ENCODE data around the gene TRAF2. TPM values are rescaled to one million over a fixed set of nuclear protein-coding genes. Genes with fewer than 3 reads are reported as not detected.

TRAF2 gene
- total and polyA plus RNA-seq, 4 donors = 4.7 to 14.9 (median 6.8) TPM

- DNase-seq (ENCODE audit: low spot score) = peak; percentile 57
- peaks cover 10 to 42% (median 29%) of the 10 kb centered on the region in 4 donors for H3K4me1 ChIP-seq (ENCODE audit: control insufficient read depth in 4 of 4, insufficient read depth in 4 of 4, low read length in 3 of 4)
- no peaks in the 10 kb centered on the region for H3K27me3 ChIP-seq (ENCODE audit: control insufficient read depth in 4 of 4, insufficient read depth in 4 of 4, low read length in 3 of 4)
- H3K27ac ChIP-seq (ENCODE audit: low read depth in 1 of 2, low read length in 2 of 2) = peak overlapping the region; percentile 86 to 95
- H3K9me3 ChIP-seq (ENCODE audit: control insufficient read depth in 4 of 4, low read length in 3 of 4) = no peaks in the 10 kb centered on the region
- WGBS = 28% methylated on average over 15 of the region's 15 CpGs
- H3K4me3 ChIP-seq (ENCODE audit: low read depth in 1 of 3, low read length in 3 of 3) = peak overlapping the region in 2 of 3 donors; percentile 62 to 78
- TF ChIP-seq FOXA2 (IDR thresholded peaks at IDR 0.05) = no peak
- TF ChIP-seq ZBTB33 (IDR thresholded peaks at IDR 0.05) = no peak
- peak; percentile 66 to 73 for TF ChIP-seq RAD21 (IDR thresholded peaks at IDR 0.05)
- no peak for TF ChIP-seq REST (IDR thresholded peaks at IDR 0.05)
- TF ChIP-seq CTCF (IDR thresholded peaks at IDR 0.05; ENCODE audit: low read depth, low read length, missing input control) = peak; percentile 38
- peak; percentile 23 to 61 for TF ChIP-seq RXRA (IDR thresholded peaks at IDR 0.05)
- TF ChIP-seq GABPA (IDR thresholded peaks at IDR 0.05 in 1 of 2, conservative IDR thresholded peaks at IDR 0.05 in 1 of 2) = no peak
- no peak for TF ChIP-seq HNF4G (IDR thresholded peaks at IDR 0.05)
- no peaks in the 10 kb centered on the region for H3K36me3 ChIP-seq (ENCODE audit: control insufficient read depth in 4 of 4, insufficient read depth in 3 of 4, low read depth in 1 of 4, low read length in 3 of 4)
- H3K9ac ChIP-seq (ENCODE audit: low read depth in 1 of 2, low read length in 2 of 2) = peak overlapping the region; percentile 20 to 26
Measured at GRCh38 chr9:136947955-136948510, 61.7 kb downstream of the TRAF2 start.

- Histone ChIP-seq H3K27me3 (ENCODE audit: control insufficient read depth in 4 of 4, insufficient read depth in 4 of 4, low read length in 3 of 4) (no peaks in the 10 kb centered on the region), H3K4me1 (ENCODE audit: control insufficient read depth in 4 of 4, insufficient read depth in 4 of 4, low read length in 3 of 4) (peaks cover 10 to 37% (median 24%) of the 10 kb centered on the region in 4 donors), H3K27ac (ENCODE audit: low read depth in 1 of 2, low read length in 2 of 2) (peak overlapping the region; percentile 67 to 95), H3K9me3 (ENCODE audit: control insufficient read depth in 4 of 4, low read length in 3 of 4) (no peaks in the 10 kb centered on the region), H3K9ac (ENCODE audit: low read depth in 1 of 2, low read length in 2 of 2) (peak overlapping the region in 1 of 2 donors; percentile 60), H3K36me3 (ENCODE audit: control insufficient read depth in 4 of 4, insufficient read depth in 3 of 4, low read depth in 1 of 4, low read length in 3 of 4) (no peaks in the 10 kb centered on the region), H3K4me3 (ENCODE audit: low read depth in 1 of 3, low read length in 3 of 3) (peak overlapping the region; percentile 19 to 61 (median 58))
- 6% methylated on average over 22 of the region's 22 CpGs for whole genome bisulfite sequencing
- TF ChIP-seq HNF4A (conservative IDR thresholded peaks at IDR 0.05) = peak; percentile 63 to 80
- TF ChIP-seq SP1 (IDR thresholded peaks at IDR 0.05) = peak; percentile 18
- peak; percentile 0 for TF ChIP-seq HNF4G (IDR thresholded peaks at IDR 0.05)
- TF ChIP-seq JUND (IDR thresholded peaks at IDR 0.05) = no peak
- peak in 1 of 2 donors; percentile 3 for TF ChIP-seq RXRA (IDR thresholded peaks at IDR 0.05)
- peak; percentile 47 for DNase-seq (ENCODE audit: low spot score)
Measured at GRCh38 chr9:136949239-136949816, 63.0 kb downstream of the TRAF2 start.
